GM12892 (cell line): ENCODE results near the gene DLG2.

Source experiments
- POLR2A ChIP-seq: IDR thresholded peaks from 2 replicates; pipeline ENCODE4 v1.6.1; 2011; ENCODE audit warnings: low read depth, low read length, control low read depth
- POLR2AphosphoS5 ChIP-seq: IDR thresholded peaks from 2 replicates; pipeline ENCODE4 v1.6.1; 2011; ENCODE audit warnings: low read depth, low read length, control low read depth
- TAF1 ChIP-seq: IDR thresholded peaks from 2 replicates; pipeline ENCODE4 v1.6.1; 2011; ENCODE audit warnings: low read depth, mild to moderate bottlenecking, control low read depth, low read length, borderline replicate concordance

DNA sequence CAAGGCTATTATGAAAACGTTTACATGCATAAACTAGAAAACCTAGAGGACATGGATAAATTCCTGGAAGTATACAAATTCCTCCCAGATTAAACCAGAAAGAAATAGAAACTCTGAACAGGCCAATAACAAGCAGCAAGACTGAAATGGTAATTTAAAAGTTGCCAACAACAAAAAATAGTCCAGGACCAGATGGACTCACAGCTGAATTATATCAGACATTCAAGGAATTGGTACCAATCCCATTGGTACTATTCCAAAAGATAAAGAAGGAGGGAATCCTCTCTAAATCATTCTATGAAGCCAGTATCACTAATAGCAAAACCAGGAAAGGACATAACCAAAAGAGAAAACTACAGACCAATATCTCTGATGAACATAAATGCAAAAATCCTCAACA lies 236.0 kb downstream of the DLG2 start:
- TF ChIP-seq POLR2AphosphoS5: no peak
- TF ChIP-seq TAF1: no peak
- TF ChIP-seq POLR2A: no peak
